Psoas muscle (tissue), 8 donors: ENCODE measurements around the gene JAML. TPM values are rescaled to one million over a fixed set of nuclear protein-coding genes. Genes with fewer than 3 reads are reported as not detected.

Experiments used
- ATAC-seq, 4 donors: fragments of 200-7000 bp; cut with Tn5 transposase; one replicate each; pipeline ENCODE4 v1.9.1; 2020; ENCODE audit warnings: moderate library complexity in 3 of 4, mild to moderate bottlenecking in 2 of 4
- DNase-seq, 2 donors: peaks; one replicate each; pipeline ENCODE4 v3.0.0-alpha.2; 2020
- H3K27ac ChIP-seq: fragments of 200-600 bp; one replicate; pipeline ENCODE4 v1.8.0; 2022
- H3K27me3 ChIP-seq, 3 donors: fragments of 200-600 bp in 1 of 3; one replicate each; pipeline versions ENCODE4 v1.6.1 to v1.8.0; 2013 to 2022; ENCODE audit warnings: low read length in 2 of 3, mild to moderate bottlenecking in 2 of 3, moderate library complexity in 1 of 3; ENCODE audit not compliant: insufficient read depth in 3 of 3
- H3K36me3 ChIP-seq, 2 donors: fragments of 200-600 bp in 1 of 2; one replicate each; pipeline versions ENCODE4 v1.6.1 to v1.8.0; 2013 to 2022; ENCODE audit warnings: low read depth in 1 of 2, mild to moderate bottlenecking in 1 of 2, moderate library complexity in 1 of 2; ENCODE audit not compliant: insufficient read depth in 1 of 2
- H3K4me1 ChIP-seq: fragments of 200-600 bp; one replicate; pipeline ENCODE4 v1.8.0; 2022
- H3K4me3 ChIP-seq: fragments of 200-600 bp; one replicate; pipeline ENCODE4 v1.8.0; 2022; ENCODE audit warnings: mild to moderate bottlenecking
- H3K9me3 ChIP-seq: fragments of 200-600 bp; one replicate; pipeline ENCODE4 v1.8.0; 2022
- WGBS, 3 donors: extraction: QIAGEN DNeasy Blood & Tissue Kit; methylation state at CpG; one replicate each; pipeline versions ENCODE4 v1.1.6 to v1.1.7; 2013; 5-methylcytosine and 5-hydroxymethylcytosine counted together
- intact Hi-C, 2 donors: fragments of 100-400 bp; cut with DNase I; formaldehyde crosslinking; loops; one replicate each; pipeline versions ENCODE4 v1.11.0 to v1.14.2; 2022
- polyA plus RNA-seq, 3 donors: library from polyadenylated mRNA; stranded (reverse); fragments of 200-250 nt; gene quantifications; one replicate each; pipeline ENCODE4 v1.2.3, GENCODE V29; 2013
- total RNA-seq, 4 donors: library from RNA; stranded (reverse); fragmentation: NEBNext Ultra II Directional in 2 of 4; extraction: Animal tissue kit (Norgen Biotek cat#: 25700) in 2 of 4; gene quantifications; one replicate each; pipeline versions ENCODE4 v1.2.1 to v1.2.4, GENCODE V29; 2021 to 2023
- TF ChIP-seq, protein P1 (sequence below): fragments of 200-600 bp; IDR thresholded peaks from one replicate; pipeline ENCODE4 v1.8.0; 2022; ENCODE audit warnings: antibody characterized with exemption
- donor health status: healthy with polysubstance abuse.
- donor health status: DM: no; HTN: no; CAD: no; lungs with moderate emphysema.
- donor health status: Bipolar disorder and iron deficiency.
- donor health status: healthy.
- donor health status: DM: yes; HTN: yes; CAD: no.
- donor health status: DM: no; HTN: no; CAD: no.
- donor health status: DM: no; HTN: no; CAD: no.
- donor health status: DM: yes; HTN: yes; CAD: no.

The JAML gene
- total and polyA plus RNA-seq, 7 donors: 0.21 to 1.8 (median 0.48) TPM

- ATAC-seq (no peak), DNase-seq (no peak)
- H3K9me3 ChIP-seq: no peaks in the 10 kb centered on the region
- no peaks in the 10 kb centered on the region for H3K27me3 ChIP-seq
- no peak overlapping the region for H3K27ac ChIP-seq
- H3K36me3 ChIP-seq: no peaks in the 10 kb centered on the region
- 72 to 84% (median 82%) methylated on average over 3 of the region's 3 CpGs for WGBS, 3 donors
- H3K4me3 ChIP-seq: no peak overlapping the region
- intact Hi-C loops: no loop called here
- TF ChIP-seq, protein P1, sequence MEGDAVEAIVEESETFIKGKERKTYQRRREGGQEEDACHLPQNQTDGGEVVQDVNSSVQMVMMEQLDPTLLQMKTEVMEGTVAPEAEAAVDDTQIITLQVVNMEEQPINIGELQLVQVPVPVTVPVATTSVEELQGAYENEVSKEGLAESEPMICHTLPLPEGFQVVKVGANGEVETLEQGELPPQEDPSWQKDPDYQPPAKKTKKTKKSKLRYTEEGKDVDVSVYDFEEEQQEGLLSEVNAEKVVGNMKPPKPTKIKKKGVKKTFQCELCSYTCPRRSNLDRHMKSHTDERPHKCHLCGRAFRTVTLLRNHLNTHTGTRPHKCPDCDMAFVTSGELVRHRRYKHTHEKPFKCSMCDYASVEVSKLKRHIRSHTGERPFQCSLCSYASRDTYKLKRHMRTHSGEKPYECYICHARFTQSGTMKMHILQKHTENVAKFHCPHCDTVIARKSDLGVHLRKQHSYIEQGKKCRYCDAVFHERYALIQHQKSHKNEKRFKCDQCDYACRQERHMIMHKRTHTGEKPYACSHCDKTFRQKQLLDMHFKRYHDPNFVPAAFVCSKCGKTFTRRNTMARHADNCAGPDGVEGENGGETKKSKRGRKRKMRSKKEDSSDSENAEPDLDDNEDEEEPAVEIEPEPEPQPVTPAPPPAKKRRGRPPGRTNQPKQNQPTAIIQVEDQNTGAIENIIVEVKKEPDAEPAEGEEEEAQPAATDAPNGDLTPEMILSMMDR: no peak
- no peaks in the 10 kb centered on the region for H3K4me1 ChIP-seq
These were observed 56.1 kb downstream of the JAML start for GRCh38 chr11:118168751-118169150.

- no peaks in the 10 kb centered on the region for H3K9me3 ChIP-seq
- no peaks in the 10 kb centered on the region for H3K36me3 ChIP-seq
- no peaks in the 10 kb centered on the region for H3K27me3 ChIP-seq
- no peak for ATAC-seq
- H3K4me3 ChIP-seq: no peak overlapping the region
- no peak for DNase-seq
- WGBS, 3 donors: 82 to 94% (median 91%) methylated on average over 8 of the region's 8 CpGs
- no peaks in the 10 kb centered on the region for H3K4me1 ChIP-seq
- TF ChIP-seq, protein P1: no peak
- intact Hi-C loops: no loop called here
- H3K27ac ChIP-seq: no peak overlapping the region
These were observed 56.5 kb downstream of the JAML start for GRCh38 chr11:118168316-118168715.

GRCh38 chr11:118167906-118168305 lies 56.9 kb downstream of the JAML start:
- intact Hi-C loops: no loop called here
- WGBS, 3 donors: 86 to 88% (median 87%) methylated on average over 12 of the region's 12 CpGs
- DNase-seq: no peak

GRCh38 chr11:118167253-118167652 lies 57.6 kb downstream of the JAML start:
- ATAC-seq (no peak), DNase-seq (no peak)
- intact Hi-C loops: no loop called here
- Histone ChIP-seq H3K4me1 (no peaks in the 10 kb centered on the region), H3K4me3 (no peak overlapping the region), H3K9me3 (no peaks in the 10 kb centered on the region), H3K36me3 (no peaks in the 10 kb centered on the region), H3K27me3 (no peaks in the 10 kb centered on the region), H3K27ac (no peak overlapping the region)
- TF ChIP-seq, protein P1: no peak
- WGBS, 3 donors: 94 to 97% (median 97%) methylated on average over 2 of the region's 2 CpGs

More at GRCh38 chr11:118167906-118168305, 56.9 kb downstream of the JAML start:
- Histone ChIP-seq H3K4me1 (no peaks in the 10 kb centered on the region), H3K27me3 (no peaks in the 10 kb centered on the region), H3K4me3 (no peak overlapping the region), H3K36me3 (no peaks in the 10 kb centered on the region), H3K27ac (no peak overlapping the region), H3K9me3 (no peaks in the 10 kb centered on the region)
- TF ChIP-seq, protein P1: no peak
- no peak for ATAC-seq

- H3K9me3 ChIP-seq: no peaks in the 10 kb centered on the region
- no peak overlapping the region for H3K27ac ChIP-seq
- no peak for DNase-seq
- WGBS, 3 donors: 87 to 91% (median 89%) methylated on average over 12 to 17 of the region's 17 CpGs
- TF ChIP-seq, protein P1: no peak
- no peaks in the 10 kb centered on the region for H3K27me3 ChIP-seq
- H3K4me1 ChIP-seq: no peaks in the 10 kb centered on the region
- H3K4me3 ChIP-seq: no peak overlapping the region
- intact Hi-C loops: no loop called here
- ATAC-seq: no peak
- H3K36me3 ChIP-seq: no peaks in the 10 kb centered on the region
These were observed 58.2 kb downstream of the JAML start for GRCh38 chr11:118166641-118167040.
